ENCODE measurements around the gene REC114. TPM values are rescaled to one million over a fixed set of nuclear protein-coding genes. Genes with fewer than 3 reads are reported as not detected.
"Not testable (repeated sequence)": the region's sequence is repeated elsewhere in the genome, so short reads cannot be mapped to it uniquely, and the experiment has no call there.

The REC114 gene
- polyA plus RNA-seq, 2 donors, result not detected

GRCh38 chr15:73480050-73480449 is 37.1 kb downstream of the REC114 start:
- Histone ChIP-seq H3K4me3 (ENCODE audit: low read depth in 1 of 2, low read length in 2 of 2) (no peak overlapping the region), H3K36me3 (ENCODE audit: control insufficient read depth in 2 of 2, insufficient read depth in 2 of 2, low read length in 1 of 2) (no peaks in the 10 kb centered on the region), H3K4me1 (ENCODE audit: control insufficient read depth in 2 of 2, insufficient read depth in 2 of 2, low read length in 1 of 2) (no peaks in the 10 kb centered on the region), H3K27me3 (ENCODE audit: control insufficient read depth in 1 of 2, insufficient read depth in 2 of 2, low read length in 2 of 2) (peaks cover 0 to under 1% of the 10 kb centered on the region in 2 donors), H3K27ac (ENCODE audit: low read depth in 2 of 2, low read length in 1 of 2) (no peak overlapping the region), H3K9me3 (ENCODE audit: control insufficient read depth in 2 of 2, insufficient read depth in 1 of 2, low read depth in 1 of 2, low read length in 1 of 2) (peaks cover 0 to 3% of the 10 kb centered on the region in 2 donors)
- 66 to 73% methylated on average over 1 of the region's 1 CpG for WGBS, 2 donors

- no peaks in the 10 kb centered on the region for H3K4me1 ChIP-seq (ENCODE audit: control insufficient read depth in 2 of 2, insufficient read depth in 2 of 2, low read length in 1 of 2)
- no peak overlapping the region for H3K27ac ChIP-seq (ENCODE audit: low read depth in 2 of 2, low read length in 1 of 2)
- H3K27me3 ChIP-seq (ENCODE audit: control insufficient read depth in 1 of 2, insufficient read depth in 2 of 2, low read length in 2 of 2), result no peaks in the 10 kb centered on the region
- H3K9me3 ChIP-seq (ENCODE audit: control insufficient read depth in 2 of 2, insufficient read depth in 1 of 2, low read depth in 1 of 2, low read length in 1 of 2), result peaks cover 0 to 3% of the 10 kb centered on the region in 2 donors
- no peak overlapping the region for H3K4me3 ChIP-seq (ENCODE audit: low read depth in 1 of 2, low read length in 2 of 2)
- H3K36me3 ChIP-seq (ENCODE audit: control insufficient read depth in 2 of 2, insufficient read depth in 2 of 2, low read length in 1 of 2), result no peaks in the 10 kb centered on the region
- WGBS, 2 donors, result 71 to 78% methylated on average over 3 of the region's 3 CpGs
These were observed 39.2 kb downstream of the REC114 start for GRCh38 chr15:73482166-73482565.

DNA sequence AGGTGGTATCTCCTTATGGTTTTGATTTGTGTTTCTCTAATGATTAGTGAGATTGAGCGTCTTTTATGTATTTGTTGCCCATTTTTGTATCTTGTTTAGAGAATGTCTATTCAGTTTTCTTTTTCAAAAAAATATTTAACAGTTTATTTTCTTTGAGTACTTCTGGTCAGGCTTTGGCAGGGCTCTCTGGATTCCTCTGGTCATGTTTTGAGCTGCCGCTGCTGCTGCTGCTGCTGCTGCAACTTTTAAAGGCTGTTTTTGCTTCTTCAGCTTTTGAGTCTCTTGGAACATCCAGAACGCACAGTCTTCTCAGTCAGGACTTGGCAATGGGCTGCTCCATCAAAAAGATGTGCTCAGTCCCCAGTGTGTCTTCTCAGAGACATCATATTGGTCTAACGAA is 40.1 kb downstream of the REC114 start:
- Histone ChIP-seq H3K9me3 (ENCODE audit: control insufficient read depth in 2 of 2, insufficient read depth in 1 of 2, low read depth in 1 of 2, low read length in 1 of 2) (no peaks in the 10 kb centered on the region), H3K4me1 (ENCODE audit: control insufficient read depth in 2 of 2, insufficient read depth in 2 of 2, low read length in 1 of 2) (no peaks in the 10 kb centered on the region), H3K27ac (ENCODE audit: low read depth in 2 of 2, low read length in 1 of 2) (no peak overlapping the region), H3K27me3 (ENCODE audit: control insufficient read depth in 1 of 2, insufficient read depth in 2 of 2, low read length in 2 of 2) (no peaks in the 10 kb centered on the region), H3K36me3 (ENCODE audit: control insufficient read depth in 2 of 2, insufficient read depth in 2 of 2, low read length in 1 of 2) (no peaks in the 10 kb centered on the region), H3K4me3 (ENCODE audit: low read depth in 1 of 2, low read length in 2 of 2) (no peak overlapping the region)
- 66 to 70% methylated on average over 4 of the region's 4 CpGs for WGBS, 2 donors

DNA sequence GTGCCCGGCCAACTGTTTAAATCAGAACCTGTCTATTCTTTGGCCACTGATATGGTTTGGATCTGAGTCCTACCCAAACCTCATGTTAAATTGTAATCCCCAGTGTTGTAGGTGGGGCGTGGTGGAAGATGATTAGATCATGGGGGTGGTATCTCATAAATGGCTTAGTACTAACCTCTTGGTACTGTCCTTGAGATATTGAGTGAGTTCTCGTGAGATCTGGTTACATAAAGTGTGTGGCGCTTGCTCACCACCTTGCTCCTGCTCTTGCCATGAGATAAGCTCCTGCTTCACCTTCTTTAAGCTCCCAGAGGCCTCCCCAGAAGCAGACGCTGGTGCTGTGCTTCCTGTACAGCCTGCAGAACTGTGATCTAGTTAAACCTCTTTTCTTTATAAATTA is 42.4 kb downstream of the REC114 start:
- WGBS, 2 donors, result 74 to 80% methylated on average over 5 of the region's 5 CpGs
- H3K4me1 ChIP-seq (ENCODE audit: control insufficient read depth in 2 of 2, insufficient read depth in 2 of 2, low read length in 1 of 2), result no peaks in the 10 kb centered on the region
- no peak overlapping the region for H3K27ac ChIP-seq (ENCODE audit: low read depth in 2 of 2, low read length in 1 of 2)
- no peaks in the 10 kb centered on the region for H3K36me3 ChIP-seq (ENCODE audit: control insufficient read depth in 2 of 2, insufficient read depth in 2 of 2, low read length in 1 of 2)
- H3K4me3 ChIP-seq (ENCODE audit: low read depth in 1 of 2, low read length in 2 of 2), result no peak overlapping the region
- no peaks in the 10 kb centered on the region for H3K9me3 ChIP-seq (ENCODE audit: control insufficient read depth in 2 of 2, insufficient read depth in 1 of 2, low read depth in 1 of 2, low read length in 1 of 2)
- no peaks in the 10 kb centered on the region for H3K27me3 ChIP-seq (ENCODE audit: control insufficient read depth in 1 of 2, insufficient read depth in 2 of 2, low read length in 2 of 2)

DNA sequence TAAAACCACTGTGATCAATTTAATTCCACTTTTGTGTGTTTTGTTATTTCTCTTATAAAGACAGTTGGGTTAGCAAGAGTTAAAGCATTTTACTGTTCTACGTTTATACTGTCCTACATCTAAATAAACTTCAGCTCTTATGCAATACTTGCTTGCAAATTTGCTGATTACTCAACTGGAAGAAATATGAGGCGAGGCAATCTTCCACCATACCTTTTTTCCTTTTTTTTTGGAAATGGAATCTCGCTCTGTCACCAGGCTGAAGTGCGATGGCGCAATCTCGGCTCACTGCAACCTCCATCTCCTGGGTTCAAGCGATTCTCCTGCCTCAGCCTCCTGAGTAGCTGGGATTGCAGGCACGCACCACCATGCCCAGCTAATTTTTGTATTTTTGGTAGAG is 42.9 kb downstream of the REC114 start:
- H3K4me3 ChIP-seq (ENCODE audit: low read depth in 1 of 2, low read length in 2 of 2); H3K4me1 ChIP-seq (ENCODE audit: control insufficient read depth in 2 of 2, insufficient read depth in 2 of 2, low read length in 1 of 2); H3K9me3 ChIP-seq (ENCODE audit: control insufficient read depth in 2 of 2, insufficient read depth in 1 of 2, low read depth in 1 of 2, low read length in 1 of 2); H3K27me3 ChIP-seq (ENCODE audit: control insufficient read depth in 1 of 2, insufficient read depth in 2 of 2, low read length in 2 of 2); H3K27ac ChIP-seq (ENCODE audit: low read depth in 2 of 2, low read length in 1 of 2); H3K36me3 ChIP-seq (ENCODE audit: control insufficient read depth in 2 of 2, insufficient read depth in 2 of 2, low read length in 1 of 2): not testable (repeated sequence)
- 71 to 75% methylated on average over 8 of the region's 8 CpGs for WGBS, 2 donors

- H3K9me3 ChIP-seq (ENCODE audit: control insufficient read depth in 2 of 2, insufficient read depth in 1 of 2, low read depth in 1 of 2, low read length in 1 of 2), result no peaks in the 10 kb centered on the region
- no peak overlapping the region for H3K27ac ChIP-seq (ENCODE audit: low read depth in 2 of 2, low read length in 1 of 2)
- no peaks in the 10 kb centered on the region for H3K4me1 ChIP-seq (ENCODE audit: control insufficient read depth in 2 of 2, insufficient read depth in 2 of 2, low read length in 1 of 2)
- H3K36me3 ChIP-seq (ENCODE audit: control insufficient read depth in 2 of 2, insufficient read depth in 2 of 2, low read length in 1 of 2), result no peaks in the 10 kb centered on the region
- H3K27me3 ChIP-seq (ENCODE audit: control insufficient read depth in 1 of 2, insufficient read depth in 2 of 2, low read length in 2 of 2), result no peaks in the 10 kb centered on the region
- 69 to 76% methylated on average over 1 of the region's 1 CpG for WGBS, 2 donors
- no peak overlapping the region for H3K4me3 ChIP-seq (ENCODE audit: low read depth in 1 of 2, low read length in 2 of 2)
These were observed 45.7 kb downstream of the REC114 start for GRCh38 chr15:73488698-73489097.

- H3K4me1 ChIP-seq (ENCODE audit: control insufficient read depth in 2 of 2, insufficient read depth in 2 of 2, low read length in 1 of 2), result no peaks in the 10 kb centered on the region
- 91 to 92% methylated on average over 2 of the region's 2 CpGs for WGBS, 2 donors
These were observed 51.0 kb downstream of the REC114 start for GRCh38 chr15:73493922-73494321.

DNA sequence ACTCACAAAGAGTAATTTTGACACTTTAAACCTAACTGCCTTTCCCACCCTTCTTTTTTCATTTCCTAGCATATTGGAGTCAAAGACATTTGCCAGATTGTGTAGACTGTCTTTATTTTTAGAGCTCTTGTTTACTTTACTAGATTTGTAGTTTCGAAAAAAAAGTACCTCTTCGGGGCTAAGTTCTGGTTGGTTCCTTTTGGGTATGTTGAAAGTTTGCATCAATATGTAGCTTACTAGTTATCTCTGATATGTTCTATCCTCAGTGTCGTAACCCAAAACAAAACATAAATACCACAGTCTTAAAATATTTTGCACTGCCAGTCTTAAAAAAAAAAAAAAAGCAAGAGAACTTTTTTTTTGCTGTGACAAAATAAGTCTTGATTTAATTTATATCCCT is 52.2 kb downstream of the REC114 start:
- no peaks in the 10 kb centered on the region for H3K27me3 ChIP-seq (ENCODE audit: control insufficient read depth in 1 of 2, insufficient read depth in 2 of 2, low read length in 2 of 2)

More at GRCh38 chr15:73493922-73494321, 51.0 kb downstream of the REC114 start:
- no peak overlapping the region for H3K27ac ChIP-seq (ENCODE audit: low read depth in 2 of 2, low read length in 1 of 2)
- H3K4me3 ChIP-seq (ENCODE audit: low read depth in 1 of 2, low read length in 2 of 2), result no peak overlapping the region
- no peaks in the 10 kb centered on the region for H3K27me3 ChIP-seq (ENCODE audit: control insufficient read depth in 1 of 2, insufficient read depth in 2 of 2, low read length in 2 of 2)
- no peaks in the 10 kb centered on the region for H3K9me3 ChIP-seq (ENCODE audit: control insufficient read depth in 2 of 2, insufficient read depth in 1 of 2, low read depth in 1 of 2, low read length in 1 of 2)
- H3K36me3 ChIP-seq (ENCODE audit: control insufficient read depth in 2 of 2, insufficient read depth in 2 of 2, low read length in 1 of 2), result no peaks in the 10 kb centered on the region

DNA sequence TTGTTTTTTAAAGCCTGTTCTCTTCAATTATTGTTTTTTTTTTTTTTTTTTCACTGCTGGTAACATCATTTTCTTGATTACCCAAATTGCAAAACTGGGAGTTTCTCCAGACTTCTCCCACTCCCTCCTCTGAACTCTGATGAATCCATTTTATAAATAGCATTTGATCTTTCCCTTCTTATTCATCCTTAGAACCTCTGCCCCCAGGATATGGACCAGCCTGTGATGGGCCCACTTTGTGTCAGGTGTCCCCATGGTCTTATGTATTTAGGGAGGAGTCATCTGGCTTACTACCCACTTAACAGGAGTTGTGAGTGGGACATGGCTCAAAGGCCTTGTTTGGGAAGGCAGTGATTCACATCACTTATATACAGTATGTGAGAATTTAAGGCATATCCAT is 57.7 kb downstream of the REC114 start:
- no peaks in the 10 kb centered on the region for H3K36me3 ChIP-seq (ENCODE audit: control insufficient read depth in 2 of 2, insufficient read depth in 2 of 2, low read length in 1 of 2)
- no peak overlapping the region for H3K4me3 ChIP-seq (ENCODE audit: low read depth in 1 of 2, low read length in 2 of 2)
- H3K27ac ChIP-seq (ENCODE audit: low read depth in 2 of 2, low read length in 1 of 2), result no peak overlapping the region
- H3K9me3 ChIP-seq (ENCODE audit: control insufficient read depth in 2 of 2, insufficient read depth in 1 of 2, low read depth in 1 of 2, low read length in 1 of 2), result no peaks in the 10 kb centered on the region
- no peaks in the 10 kb centered on the region for H3K27me3 ChIP-seq (ENCODE audit: control insufficient read depth in 1 of 2, insufficient read depth in 2 of 2, low read length in 2 of 2)
- no peaks in the 10 kb centered on the region for H3K4me1 ChIP-seq (ENCODE audit: control insufficient read depth in 2 of 2, insufficient read depth in 2 of 2, low read length in 1 of 2)

More for the DNA sequence above, 52.2 kb downstream of the REC114 start:
- no peaks in the 10 kb centered on the region for H3K4me1 ChIP-seq (ENCODE audit: control insufficient read depth in 2 of 2, insufficient read depth in 2 of 2, low read length in 1 of 2)
- H3K27ac ChIP-seq (ENCODE audit: low read depth in 2 of 2, low read length in 1 of 2), result no peak overlapping the region
- H3K9me3 ChIP-seq (ENCODE audit: control insufficient read depth in 2 of 2, insufficient read depth in 1 of 2, low read depth in 1 of 2, low read length in 1 of 2), result no peaks in the 10 kb centered on the region
- H3K36me3 ChIP-seq (ENCODE audit: control insufficient read depth in 2 of 2, insufficient read depth in 2 of 2, low read length in 1 of 2), result no peaks in the 10 kb centered on the region
- no peak overlapping the region for H3K4me3 ChIP-seq (ENCODE audit: low read depth in 1 of 2, low read length in 2 of 2)
- WGBS, 2 donors, result 47 to 57% methylated on average over 3 of the region's 3 CpGs

DNA sequence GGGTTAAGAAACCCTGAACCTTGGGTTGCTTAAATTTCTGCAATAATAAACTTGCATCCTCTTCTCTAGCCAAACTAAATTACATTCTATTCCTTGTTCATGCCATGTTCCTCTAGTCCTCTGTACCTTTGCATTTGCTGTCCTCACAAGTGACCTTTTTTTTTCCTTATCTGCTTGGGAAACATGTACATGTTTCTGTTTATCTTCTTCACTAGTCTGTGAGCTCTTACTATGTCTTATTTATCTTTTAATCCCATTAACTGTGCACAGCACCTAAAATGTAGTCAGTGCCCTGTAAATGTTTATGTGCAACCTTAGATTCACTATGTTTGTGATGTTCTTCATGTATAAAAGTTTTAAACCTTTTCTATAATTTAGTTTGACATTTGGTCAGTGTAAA is 61.9 kb downstream of the REC114 start:
- Histone ChIP-seq H3K4me3 (ENCODE audit: low read depth in 1 of 2, low read length in 2 of 2) (no peak overlapping the region), H3K4me1 (ENCODE audit: control insufficient read depth in 2 of 2, insufficient read depth in 2 of 2, low read length in 1 of 2) (no peaks in the 10 kb centered on the region), H3K36me3 (ENCODE audit: control insufficient read depth in 2 of 2, insufficient read depth in 2 of 2, low read length in 1 of 2) (no peaks in the 10 kb centered on the region), H3K27me3 (ENCODE audit: control insufficient read depth in 1 of 2, insufficient read depth in 2 of 2, low read length in 2 of 2) (no peaks in the 10 kb centered on the region), H3K27ac (ENCODE audit: low read depth in 2 of 2, low read length in 1 of 2) (no peak overlapping the region), H3K9me3 (ENCODE audit: control insufficient read depth in 2 of 2, insufficient read depth in 1 of 2, low read depth in 1 of 2, low read length in 1 of 2) (no peaks in the 10 kb centered on the region)

All from esophagus (tissue), 2 donors.